Adipocyte (in vitro differentiated cells): Measurements from ENCODE around the gene SNX30.

Experiments
- DNase-seq: peaks from one replicate; pipeline ENCODE4 v3.0.0-alpha.2; 2015; ENCODE audit warnings: low read depth
- H3K27me3 ChIP-seq: replicated peaks from 2 replicates; pipeline ENCODE4 v1.7.0; 2013; ENCODE audit warnings: mild to moderate bottlenecking, low read length, moderate library complexity; ENCODE audit not compliant: control insufficient read depth, insufficient read depth
- H3K36me3 ChIP-seq: 2 replicates; pipeline ENCODE4 v1.7.0; 2013; ENCODE audit warnings: low read length, mild to moderate bottlenecking, moderate library complexity; ENCODE audit not compliant: control insufficient read depth, insufficient read depth, severe bottlenecking
- H3K4me1 ChIP-seq: 2 replicates; pipeline ENCODE4 v1.7.0; 2013; ENCODE audit warnings: mild to moderate bottlenecking, low read length, moderate library complexity; ENCODE audit not compliant: control insufficient read depth, insufficient read depth
- H3K4me3 ChIP-seq: 2 replicates; pipeline ENCODE4 v1.7.0; 2013; ENCODE audit warnings: mild to moderate bottlenecking, low read length, moderate library complexity
- H3K9ac ChIP-seq: 2 replicates; pipeline ENCODE4 v1.7.0; 2013; ENCODE audit warnings: mild to moderate bottlenecking, low read length, moderate library complexity
- H3K9me3 ChIP-seq: 2 replicates; pipeline ENCODE4 v1.7.0; 2013; ENCODE audit warnings: mild to moderate bottlenecking, low read length, moderate library complexity; ENCODE audit not compliant: control insufficient read depth

SNX30 gene

GRCh38 chr9:112809906-112810305 lies 59.3 kb downstream of the SNX30 start:
- H3K9me3 ChIP-seq = no peaks in the 10 kb centered on the region
- H3K4me3 ChIP-seq = no peak overlapping the region
- no peak for DNase-seq
- H3K36me3 ChIP-seq = no peaks in the 10 kb centered on the region
- H3K27me3 ChIP-seq = no peaks in the 10 kb centered on the region
- peaks cover 3% of the 10 kb centered on the region for H3K4me1 ChIP-seq
- no peak overlapping the region for H3K9ac ChIP-seq

- Histone ChIP-seq H3K4me3 (no peak overlapping the region), H3K9me3 (no peaks in the 10 kb centered on the region), H3K36me3 (no peaks in the 10 kb centered on the region), H3K27me3 (no peaks in the 10 kb centered on the region), H3K9ac (no peak overlapping the region), H3K4me1 (peaks cover 2% of the 10 kb centered on the region)
- no peak for DNase-seq
Observed at GRCh38 chr9:112810696-112811490, 60.3 kb downstream of the SNX30 start.

DNA sequence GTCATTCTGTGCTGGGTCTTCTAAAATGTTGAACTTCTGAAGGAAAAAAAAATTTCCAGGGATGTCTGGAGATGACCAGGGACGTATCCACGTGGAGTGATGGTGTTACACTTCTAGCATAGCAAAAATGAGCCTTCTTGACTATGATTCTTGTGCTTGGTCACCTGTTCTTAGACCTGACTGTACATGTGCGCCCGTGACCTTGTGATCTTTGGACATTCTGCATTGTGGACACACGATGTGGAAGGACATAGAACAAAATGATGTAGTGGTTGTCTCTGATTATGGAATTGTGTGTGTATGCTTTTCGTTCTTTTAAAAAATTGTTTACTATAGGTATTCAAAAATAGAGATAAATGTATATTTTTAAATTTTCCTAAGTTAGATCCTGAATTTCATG lies 61.0 kb downstream of the SNX30 start:
- H3K4me1 ChIP-seq = peaks cover 5% of the 10 kb centered on the region
- DNase-seq = no peak
- no peaks in the 10 kb centered on the region for H3K27me3 ChIP-seq
- no peak overlapping the region for H3K9ac ChIP-seq
- no peaks in the 10 kb centered on the region for H3K9me3 ChIP-seq
- no peaks in the 10 kb centered on the region for H3K36me3 ChIP-seq
- no peak overlapping the region for H3K4me3 ChIP-seq

DNA sequence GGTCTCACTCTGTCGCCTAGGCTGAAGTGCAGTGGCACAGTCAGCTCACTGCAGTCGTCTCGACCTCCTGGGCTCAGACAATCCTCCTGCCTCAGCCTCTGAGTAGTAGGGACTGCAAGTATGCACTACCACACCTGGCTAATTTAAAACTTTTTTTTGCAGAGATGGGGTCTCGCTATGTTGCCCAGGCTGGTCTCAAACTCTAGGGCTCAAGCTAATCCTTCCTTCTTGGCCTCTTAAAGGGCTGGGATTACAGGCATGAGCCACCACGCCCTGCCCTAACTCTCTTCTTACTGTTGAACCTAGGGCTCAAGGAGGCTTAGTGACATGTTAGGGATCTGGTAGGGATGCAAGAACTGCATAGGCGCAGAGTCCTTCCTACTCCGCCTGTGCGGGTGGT lies 65.3 kb downstream of the SNX30 start:
- Histone ChIP-seq H3K27me3 (no peaks in the 10 kb centered on the region), H3K36me3 (no peaks in the 10 kb centered on the region), H3K4me3 (no peak overlapping the region), H3K9me3 (no peaks in the 10 kb centered on the region), H3K9ac (no peak overlapping the region), H3K4me1 (peaks cover 30% of the 10 kb centered on the region)
- DNase-seq = no peak

- Histone ChIP-seq H3K4me1 (peaks cover 30% of the 10 kb centered on the region), H3K27me3 (no peaks in the 10 kb centered on the region), H3K36me3 (no peaks in the 10 kb centered on the region), H3K9ac (peak overlapping the region; percentile 87), H3K9me3 (no peaks in the 10 kb centered on the region), H3K4me3 (peak overlapping the region; percentile 76)
- DNase-seq = no peak
Observed at GRCh38 chr9:112817860-112818203, 67.3 kb downstream of the SNX30 start.

- H3K36me3 ChIP-seq = no peaks in the 10 kb centered on the region
- DNase-seq = peak; percentile 74
- H3K4me1 ChIP-seq = peaks cover 30% of the 10 kb centered on the region
- no peaks in the 10 kb centered on the region for H3K9me3 ChIP-seq
- no peaks in the 10 kb centered on the region for H3K27me3 ChIP-seq
- H3K9ac ChIP-seq = no peak overlapping the region
- H3K4me3 ChIP-seq = no peak overlapping the region
Observed at GRCh38 chr9:112819635-112820496, 69.3 kb downstream of the SNX30 start.

- Histone ChIP-seq H3K4me3 (no peak overlapping the region), H3K36me3 (no peaks in the 10 kb centered on the region), H3K9me3 (no peaks in the 10 kb centered on the region), H3K9ac (no peak overlapping the region), H3K27me3 (no peaks in the 10 kb centered on the region), H3K4me1 (peaks cover 30% of the 10 kb centered on the region)
- DNase-seq = peak; percentile 66
Observed at GRCh38 chr9:112820881-112821280, 70.3 kb downstream of the SNX30 start.

- no peaks in the 10 kb centered on the region for H3K27me3 ChIP-seq
- no peaks in the 10 kb centered on the region for H3K9me3 ChIP-seq
- H3K4me3 ChIP-seq = no peak overlapping the region
- H3K36me3 ChIP-seq = no peaks in the 10 kb centered on the region
- no peak for DNase-seq
- H3K9ac ChIP-seq = no peak overlapping the region
- peaks cover 17% of the 10 kb centered on the region for H3K4me1 ChIP-seq
Observed at GRCh38 chr9:112822618-112823017, 72.1 kb downstream of the SNX30 start.

DNA sequence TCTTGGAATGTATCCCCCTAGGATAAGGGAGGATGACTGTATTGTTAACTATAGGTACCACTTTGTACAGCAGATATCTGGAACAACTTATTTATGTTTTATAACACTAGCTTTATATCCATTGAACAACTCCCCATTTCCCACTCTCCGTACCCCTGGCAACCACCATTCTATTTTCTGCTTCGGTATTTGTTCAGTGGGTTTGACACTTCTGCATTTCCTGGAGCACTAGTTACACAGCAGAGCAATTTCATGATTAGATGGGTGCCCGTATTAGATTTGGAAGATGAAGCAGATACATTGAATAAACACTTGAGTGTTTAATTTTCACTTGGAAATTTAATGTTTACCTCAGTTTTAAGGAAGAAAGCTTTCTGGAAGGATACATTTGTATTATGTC lies 72.7 kb downstream of the SNX30 start:
- Histone ChIP-seq H3K4me1 (peaks cover 11% of the 10 kb centered on the region), H3K9ac (no peak overlapping the region), H3K9me3 (no peaks in the 10 kb centered on the region), H3K4me3 (no peak overlapping the region), H3K36me3 (no peaks in the 10 kb centered on the region), H3K27me3 (no peaks in the 10 kb centered on the region)
- DNase-seq = no peak

DNA sequence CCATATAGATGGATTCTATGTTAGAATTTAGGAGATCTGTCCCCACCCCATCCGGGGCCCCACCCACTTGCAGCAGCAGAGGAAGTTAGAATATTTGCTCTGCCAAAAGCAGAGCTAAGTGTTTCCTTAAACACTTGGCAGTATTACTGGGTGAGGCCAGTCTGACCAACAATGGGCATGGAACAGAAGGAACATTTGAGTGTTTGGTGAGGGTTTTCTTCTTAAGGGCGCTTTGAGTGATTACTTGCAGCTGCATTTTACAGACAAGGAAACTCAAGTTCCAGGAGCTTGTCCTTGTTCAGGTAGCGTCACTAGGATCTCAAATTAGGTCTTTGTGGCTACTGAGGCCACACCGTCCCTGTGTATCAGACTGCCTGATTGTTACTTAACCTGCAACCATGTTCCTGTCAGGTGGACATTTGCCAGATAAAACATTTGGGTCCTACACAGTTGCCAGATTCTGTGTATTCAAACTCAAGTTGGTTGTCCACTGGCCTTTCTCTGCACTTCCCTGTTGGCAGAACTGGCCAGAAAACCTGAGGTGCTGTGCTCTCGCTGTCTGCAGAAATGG lies 80.8 kb downstream of the SNX30 start:
- H3K9me3 ChIP-seq = no peaks in the 10 kb centered on the region
- DNase-seq = peak; percentile 35
- H3K36me3 ChIP-seq = peaks cover 5% of the 10 kb centered on the region
- H3K9ac ChIP-seq = no peak overlapping the region
- H3K27me3 ChIP-seq = no peaks in the 10 kb centered on the region
- peaks cover 4% of the 10 kb centered on the region for H3K4me1 ChIP-seq
- no peak overlapping the region for H3K4me3 ChIP-seq

- H3K4me3 ChIP-seq = no peak overlapping the region
- H3K36me3 ChIP-seq = peaks cover 5% of the 10 kb centered on the region
- H3K9me3 ChIP-seq = no peaks in the 10 kb centered on the region
- peaks cover 4% of the 10 kb centered on the region for H3K4me1 ChIP-seq
- no peaks in the 10 kb centered on the region for H3K27me3 ChIP-seq
- no peak overlapping the region for H3K9ac ChIP-seq
- DNase-seq = no peak
Observed at GRCh38 chr9:112831969-112832368, 81.4 kb downstream of the SNX30 start.
